GM19455 (cell line): ENCODE measurements around the gene CD40.

Experiments
- ATAC-seq: cut with Tn5 transposase; IDR thresholded peaks from one replicate; pipeline ENCODE4 v1.9.1; 2021; ENCODE audit not compliant: unreplicated experiment

The CD40 gene

GRCh38 chr20:46145713-46146112 is 27.6 kb downstream of the CD40 start:
- no peak for ATAC-seq

DNA sequence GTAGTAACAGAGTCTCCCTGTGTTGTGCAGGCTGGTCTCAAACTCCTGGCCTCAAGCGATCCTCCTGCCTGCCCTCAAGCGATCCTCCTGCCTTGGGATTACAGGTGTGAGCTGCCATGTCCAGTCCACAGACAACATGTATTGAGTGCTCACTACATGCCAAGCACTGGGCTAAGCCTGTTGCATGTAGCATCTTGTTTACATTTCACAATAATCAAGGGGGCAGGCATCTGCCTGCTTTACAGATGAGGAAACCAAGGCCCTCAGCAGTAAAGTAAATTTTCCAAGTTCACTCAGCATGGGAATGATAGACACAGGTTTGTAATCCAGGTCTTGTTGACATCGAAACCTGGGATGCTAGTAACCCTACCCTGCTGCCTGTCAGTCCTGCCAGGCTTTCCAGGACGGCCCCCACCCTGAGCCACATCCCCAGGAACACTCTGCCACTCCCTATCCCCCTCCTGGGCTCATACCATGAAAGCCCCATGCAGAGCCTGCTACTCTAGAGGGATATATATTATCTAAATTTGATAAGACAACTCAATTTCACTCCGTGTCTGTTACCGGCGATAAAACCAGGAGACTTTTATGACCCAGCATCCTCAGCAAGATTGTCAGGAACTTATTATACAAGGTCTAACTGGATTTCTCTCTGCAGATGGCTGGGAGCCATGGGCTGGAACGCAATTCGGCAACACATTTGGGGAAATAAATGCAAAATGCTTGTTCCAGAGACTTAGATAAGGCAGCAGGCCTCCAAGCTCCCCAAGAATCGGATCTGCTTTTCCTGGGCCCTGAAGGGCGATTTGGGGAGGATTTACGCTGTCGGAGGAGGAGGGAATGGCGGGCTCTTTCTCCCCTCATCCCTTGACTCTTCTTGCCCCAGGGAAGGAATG is 30.4 kb downstream of the CD40 start:
- no peak for ATAC-seq

DNA sequence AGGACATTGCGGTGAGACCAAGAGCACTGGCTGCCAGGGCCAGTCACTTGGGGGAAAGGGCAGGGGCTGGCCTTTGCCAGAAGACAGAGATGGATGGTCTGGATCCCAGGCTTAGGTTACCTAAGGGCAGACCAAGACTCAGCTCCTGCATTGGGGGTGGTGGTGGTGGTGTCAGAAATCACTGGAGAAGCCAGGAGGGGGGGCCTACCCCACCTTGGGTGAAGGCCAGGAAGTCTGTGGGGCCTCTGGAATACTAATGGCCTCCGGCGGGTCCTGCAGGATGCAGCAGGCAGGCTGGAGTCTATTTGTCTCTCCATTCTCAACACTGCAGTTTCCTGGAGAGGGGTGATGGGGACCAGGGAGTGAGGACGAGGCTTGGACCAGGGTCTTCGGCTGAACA is 32.8 kb downstream of the CD40 start:
- ATAC-seq, result no peak

- ATAC-seq, result no peak
Measured at GRCh38 chr20:46151936-46152335, 33.8 kb downstream of the CD40 start.

DNA sequence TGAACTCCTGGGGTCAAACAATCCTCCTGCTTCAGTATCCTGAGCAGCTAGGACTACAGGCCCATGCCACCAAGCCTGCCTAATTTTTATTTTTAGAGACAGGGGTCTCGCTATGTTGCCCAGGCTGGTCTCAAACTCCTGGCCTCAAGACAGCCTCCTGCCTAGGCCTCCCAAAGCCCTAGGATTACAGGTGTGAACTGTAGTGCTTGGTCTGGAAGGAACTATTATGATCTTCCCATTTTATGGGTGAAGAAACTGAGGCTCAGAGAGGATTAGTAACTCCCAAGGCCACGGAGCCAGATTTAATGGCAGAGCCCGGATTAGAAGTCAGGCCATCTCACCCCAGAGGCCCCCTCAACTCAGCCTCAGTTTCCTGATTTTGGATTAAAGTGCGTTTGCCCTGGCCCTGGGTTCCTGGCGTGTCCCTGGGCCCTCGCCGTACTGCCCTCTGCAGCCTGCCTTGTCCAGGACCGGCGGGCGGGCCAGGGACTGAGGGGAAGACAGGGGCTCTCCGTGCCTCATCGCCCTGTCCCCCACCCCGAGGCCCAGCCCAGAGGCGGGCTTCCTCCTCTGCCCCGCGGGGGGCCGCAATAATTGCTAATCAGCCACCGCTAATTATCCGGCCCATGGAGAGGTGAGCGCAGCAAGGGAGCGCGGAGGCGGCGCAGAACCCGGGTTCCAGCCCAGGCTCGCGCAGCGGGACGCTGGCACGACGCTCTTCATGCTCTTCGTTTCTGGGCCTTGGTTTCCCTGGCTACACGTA is 34.9 kb downstream of the CD40 start:
- ATAC-seq, result no peak

GRCh38 chr20:46154305-46154704 is 36.2 kb downstream of the CD40 start:
- no peak for ATAC-seq

- ATAC-seq, result no peak
Measured at GRCh38 chr20:46154796-46155195, 36.7 kb downstream of the CD40 start.

DNA sequence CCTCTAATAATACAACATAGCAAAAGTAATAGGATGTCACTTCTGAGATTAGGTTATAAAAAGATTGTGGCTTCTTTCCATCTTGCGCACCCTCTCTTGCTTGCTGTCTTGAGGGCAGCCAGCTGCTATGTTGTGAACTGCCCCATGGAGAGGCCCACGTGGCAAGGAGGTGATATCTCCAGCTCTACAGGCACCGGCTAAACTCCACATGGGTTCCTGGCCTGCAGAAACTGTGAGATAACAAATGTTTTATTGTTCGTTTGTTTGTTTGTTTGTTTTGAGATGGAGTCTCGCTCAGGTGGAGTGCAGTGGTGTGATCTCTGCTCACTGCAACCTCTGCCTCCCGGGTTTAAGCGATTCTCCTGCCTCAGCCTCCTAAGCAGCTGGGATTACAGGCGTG is 38.0 kb downstream of the CD40 start:
- ATAC-seq, result no peak

- ATAC-seq, result no peak
Measured at GRCh38 chr20:46157076-46157592, 39.0 kb downstream of the CD40 start.

DNA sequence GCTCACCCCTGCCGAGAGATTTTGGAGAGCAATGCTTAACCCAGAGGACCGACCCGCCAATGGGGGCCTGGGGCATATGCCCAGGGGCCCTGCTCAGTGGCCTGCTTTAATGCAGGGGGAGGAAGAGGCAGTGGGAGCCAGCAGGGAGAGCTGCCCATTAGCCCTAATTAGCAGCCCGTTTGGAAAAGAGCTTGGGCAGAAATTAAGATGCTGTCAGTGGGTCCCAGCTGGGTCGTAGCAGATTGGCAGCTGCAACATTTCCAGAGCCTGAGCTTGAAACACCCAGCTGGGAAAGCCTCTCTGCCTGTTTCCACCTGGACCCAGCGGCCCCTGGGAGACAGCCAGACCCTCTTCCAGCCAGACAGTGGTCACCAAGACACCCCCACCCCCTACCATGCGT is 39.5 kb downstream of the CD40 start:
- ATAC-seq, result no peak

- no peak for ATAC-seq
Measured at GRCh38 chr20:46158476-46158987, 40.4 kb downstream of the CD40 start.

DNA sequence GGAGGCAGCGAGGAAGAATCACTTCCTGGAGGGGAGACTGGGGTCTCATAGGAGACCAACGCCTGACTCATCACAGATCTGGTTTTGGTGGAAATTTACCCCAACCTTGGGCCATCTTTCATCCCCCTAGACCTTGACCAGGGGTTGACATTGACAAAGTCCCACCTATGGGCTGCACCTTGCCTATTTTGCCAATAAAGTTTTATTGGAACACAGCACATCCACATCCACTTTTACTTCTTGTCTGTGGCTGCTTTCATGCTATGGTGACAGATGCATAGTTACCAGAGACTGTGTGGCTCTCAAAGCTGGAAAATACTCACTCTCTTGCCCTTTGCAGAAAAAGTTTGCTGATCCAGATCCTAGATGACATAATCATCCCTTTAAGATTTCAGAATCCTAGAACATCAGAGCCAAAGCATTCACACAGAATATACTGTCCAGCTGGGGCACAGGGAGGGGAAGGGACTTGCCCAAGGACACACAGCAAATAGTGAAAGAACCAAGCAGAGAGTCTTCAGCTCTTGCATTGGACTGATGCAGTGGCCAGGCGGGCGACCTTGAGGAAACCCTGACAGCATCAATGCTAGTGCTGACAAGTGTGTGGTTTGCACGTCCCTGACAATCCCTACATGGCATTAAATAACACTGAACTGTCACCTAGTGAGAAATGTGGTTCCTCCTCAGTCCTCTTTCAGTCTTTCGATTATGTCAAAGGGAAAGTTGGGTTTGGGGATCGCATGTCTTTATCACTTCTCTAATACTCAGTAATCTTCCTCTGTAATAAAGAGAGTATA is 41.2 kb downstream of the CD40 start:
- no peak for ATAC-seq

GRCh38 chr20:46160661-46161060 is 42.5 kb downstream of the CD40 start:
- no peak for ATAC-seq

DNA sequence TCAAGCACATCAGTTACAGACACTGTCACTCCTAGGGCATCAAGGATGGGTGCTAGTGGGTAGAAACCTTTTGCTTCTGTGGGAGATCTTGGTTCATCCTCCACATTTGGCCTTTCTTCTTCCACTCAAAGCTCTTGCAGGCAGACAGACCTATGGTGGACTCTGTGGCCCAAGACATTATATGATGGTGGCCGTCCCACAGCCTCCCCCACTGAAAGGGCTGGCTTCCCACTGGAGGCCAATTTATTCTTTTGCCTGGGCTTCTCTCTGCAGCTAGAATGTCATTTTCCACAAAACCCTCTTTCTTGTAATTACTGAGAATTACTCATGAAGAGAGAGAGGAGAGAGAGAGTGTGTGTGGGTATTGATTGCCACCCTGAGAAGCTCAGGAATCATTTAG is 43.8 kb downstream of the CD40 start:
- ATAC-seq, result no peak

GRCh38 chr20:46164254-46164653 is 46.1 kb downstream of the CD40 start:
- ATAC-seq, result no peak

- no peak for ATAC-seq
Measured at GRCh38 chr20:46167080-46167479, 49.0 kb downstream of the CD40 start.

GRCh38 chr20:46168438-46168837 is 50.3 kb downstream of the CD40 start:
- no peak for ATAC-seq

GRCh38 chr20:46169245-46170171 is 51.4 kb downstream of the CD40 start:
- no peak for ATAC-seq

- no peak for ATAC-seq
Measured at GRCh38 chr20:46171476-46171875, 53.4 kb downstream of the CD40 start.

- ATAC-seq, result no peak
Measured at GRCh38 chr20:46171909-46172308, 53.8 kb downstream of the CD40 start.
